ENCODE measurements around the gene NCS1. TPM values are rescaled to one million over a fixed set of nuclear protein-coding genes. Genes with fewer than 3 reads are reported as not detected.

Gene NCS1
- total RNA-seq, 2 experiments from 2014 or later: 3.3 TPM

DNA sequence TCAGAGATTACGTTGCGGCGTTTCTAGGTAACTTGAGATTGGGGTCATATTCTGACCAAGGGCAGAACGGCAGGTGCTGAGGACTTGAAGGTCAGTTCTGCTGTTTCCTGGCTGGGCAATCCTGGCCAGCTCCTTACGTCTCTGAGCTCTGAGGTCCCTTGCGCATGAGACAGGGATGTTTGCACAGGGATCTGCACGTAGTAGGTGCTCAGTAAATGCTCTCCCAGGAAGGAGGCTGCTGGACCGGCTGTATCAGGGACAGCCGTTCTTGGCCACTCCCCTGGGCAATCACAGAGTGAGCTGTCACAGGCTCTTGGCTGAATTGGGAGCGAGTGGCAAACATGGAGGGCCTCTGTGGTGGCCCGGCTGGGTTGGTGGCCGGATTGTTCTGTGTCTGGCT is 8.3 kb downstream of the NCS1 start:
- H3K4me1 Mint-ChIP-seq (ENCODE audit: low read depth): peaks cover 2% of the 10 kb centered on the region
- H3K27me3 Mint-ChIP-seq (ENCODE audit: low read depth): no peaks in the 10 kb centered on the region
- POLR2A ChIA-PET: no interaction called here
- CTCF ChIA-PET: no interaction called here
- ATAC-seq: no peak
- no peaks in the 10 kb centered on the region for H3K9me3 Mint-ChIP-seq (ENCODE audit: insufficient read depth)
- no peak overlapping the region for H3K27ac Mint-ChIP-seq
- H3K36me3 Mint-ChIP-seq (ENCODE audit: low read depth): no peaks in the 10 kb centered on the region
- no peak for DNase-seq
- H3K4me3 Mint-ChIP-seq: no peak overlapping the region

DNA sequence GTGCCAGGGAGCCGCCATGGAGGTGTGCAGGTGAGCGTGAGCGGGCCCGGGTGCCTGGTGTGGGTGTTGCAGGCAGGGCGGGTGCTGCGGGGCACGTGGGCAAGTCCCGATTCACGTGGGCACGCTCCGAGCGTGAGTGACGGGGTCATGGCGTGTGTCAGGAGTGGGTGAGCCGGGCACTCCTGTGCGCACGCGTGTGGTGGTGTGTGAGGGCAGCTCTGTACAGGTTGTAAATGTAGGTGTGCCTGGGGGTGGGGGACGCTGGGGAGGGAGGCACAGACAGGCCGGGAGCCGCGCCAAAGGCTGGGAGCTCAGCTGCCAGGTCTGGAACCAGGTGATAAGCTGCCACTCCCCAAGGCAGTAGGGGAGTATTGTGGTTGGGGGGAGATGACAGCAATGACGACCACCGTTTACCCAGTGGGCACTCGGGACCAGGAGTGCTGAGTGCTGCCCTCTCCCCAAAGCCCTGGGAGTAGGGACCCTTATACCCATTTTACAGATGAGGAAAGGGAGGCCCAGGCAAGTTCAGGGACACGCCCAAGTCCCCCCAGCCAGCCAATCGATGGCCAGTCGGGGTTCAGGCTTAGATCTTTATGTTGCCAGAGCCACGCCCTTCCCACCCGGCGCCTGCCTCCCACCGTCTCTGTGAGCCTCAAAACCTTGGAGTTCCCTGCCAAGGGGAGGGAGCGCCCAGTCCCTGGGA is 9.6 kb downstream of the NCS1 start:
- Mint-ChIP-seq H3K4me3 (no peak overlapping the region), H3K27ac (no peak overlapping the region), H3K27me3 (ENCODE audit: low read depth) (no peaks in the 10 kb centered on the region), H3K36me3 (ENCODE audit: low read depth) (no peaks in the 10 kb centered on the region), H3K4me1 (ENCODE audit: low read depth) (peaks cover 2% of the 10 kb centered on the region), H3K9me3 (ENCODE audit: insufficient read depth) (no peaks in the 10 kb centered on the region)
- POLR2A ChIA-PET: no interaction called here
- CTCF ChIA-PET: no interaction called here
- ATAC-seq: no peak
- no peak for DNase-seq

DNA sequence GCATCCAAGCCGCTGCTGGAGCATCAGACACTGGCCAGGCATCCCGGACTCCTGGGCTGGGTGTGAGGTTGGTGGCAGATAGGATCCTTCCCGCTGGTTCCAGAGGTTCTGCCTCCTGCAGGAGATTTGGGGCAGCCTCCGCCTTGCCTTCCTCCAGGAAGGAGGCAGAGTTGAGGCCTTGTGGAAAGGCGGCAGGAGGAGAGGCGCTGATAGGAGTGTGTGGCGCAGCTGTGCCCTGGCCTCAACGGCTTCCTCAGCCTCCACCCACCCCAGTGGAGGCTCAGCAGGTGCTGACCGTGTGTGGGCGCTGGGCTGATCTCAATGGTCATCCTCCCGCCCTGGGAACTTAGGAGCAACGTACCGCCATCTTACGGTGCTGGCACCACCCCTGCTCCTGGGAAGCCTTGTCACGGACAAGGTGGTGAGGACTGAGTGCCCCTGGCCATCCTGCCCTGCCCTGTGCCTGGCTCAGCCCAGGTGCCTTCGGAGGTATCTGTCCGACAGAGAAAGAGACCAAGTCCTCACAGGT is 10.2 kb downstream of the NCS1 start:
- ChIA-PET CTCF (no interaction called here), POLR2A (no interaction called here)
- no peak overlapping the region for H3K4me3 Mint-ChIP-seq
- H3K9me3 Mint-ChIP-seq (ENCODE audit: insufficient read depth): no peaks in the 10 kb centered on the region
- H3K4me1 Mint-ChIP-seq (ENCODE audit: low read depth): peaks cover 2% of the 10 kb centered on the region
- H3K36me3 Mint-ChIP-seq (ENCODE audit: low read depth): no peaks in the 10 kb centered on the region
- H3K27me3 Mint-ChIP-seq (ENCODE audit: low read depth): no peaks in the 10 kb centered on the region
- no peak for ATAC-seq
- no peak for DNase-seq
- H3K27ac Mint-ChIP-seq: no peak overlapping the region

DNA sequence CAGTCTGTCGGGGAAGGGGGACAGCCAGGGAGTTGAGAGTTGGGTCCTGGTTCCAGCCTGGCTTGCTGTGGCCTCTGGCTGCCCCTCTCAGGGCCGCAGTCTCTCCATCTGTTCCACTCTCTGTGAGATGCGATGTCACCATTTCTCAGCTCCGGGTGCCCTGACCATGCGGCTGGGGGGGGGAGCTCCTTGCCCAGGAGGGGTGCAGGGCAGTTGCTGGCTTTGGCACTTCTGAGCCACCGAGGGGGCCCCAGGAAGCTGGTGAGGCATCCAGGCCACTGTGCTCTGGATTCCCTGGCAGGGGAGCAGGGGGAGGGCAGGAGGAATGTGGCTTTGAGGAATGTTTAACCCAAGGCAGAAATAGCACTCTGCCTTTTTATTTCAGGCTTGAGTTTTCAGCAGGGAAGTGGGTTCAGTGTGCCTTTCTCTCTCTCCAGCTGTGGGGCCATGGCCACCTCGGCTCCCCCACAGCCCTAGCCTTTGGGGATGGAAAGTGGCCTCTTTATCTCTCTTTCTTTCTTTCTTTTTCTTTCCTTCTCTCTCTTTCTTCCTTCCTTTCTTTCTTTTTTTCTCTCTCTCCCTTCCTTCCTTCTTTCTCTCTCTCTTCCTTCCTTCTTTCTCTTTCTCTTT is 11.0 kb downstream of the NCS1 start:
- no peaks in the 10 kb centered on the region for H3K9me3 Mint-ChIP-seq (ENCODE audit: insufficient read depth)
- CTCF ChIA-PET: no interaction called here
- peaks cover 2% of the 10 kb centered on the region for H3K4me1 Mint-ChIP-seq (ENCODE audit: low read depth)
- POLR2A ChIA-PET: no interaction called here
- H3K27ac Mint-ChIP-seq: no peak overlapping the region
- ATAC-seq (no peak), DNase-seq (no peak)
- no peaks in the 10 kb centered on the region for H3K36me3 Mint-ChIP-seq (ENCODE audit: low read depth)
- H3K4me3 Mint-ChIP-seq: no peak overlapping the region
- no peaks in the 10 kb centered on the region for H3K27me3 Mint-ChIP-seq (ENCODE audit: low read depth)

- no peak overlapping the region for H3K27ac Mint-ChIP-seq
- H3K36me3 Mint-ChIP-seq (ENCODE audit: low read depth): no peaks in the 10 kb centered on the region
- no peak for DNase-seq
- ChIA-PET POLR2A (no interaction called here), CTCF (no interaction called here)
- peaks cover 2% of the 10 kb centered on the region for H3K4me1 Mint-ChIP-seq (ENCODE audit: low read depth)
- ATAC-seq: no peak
- no peaks in the 10 kb centered on the region for H3K27me3 Mint-ChIP-seq (ENCODE audit: low read depth)
- no peak overlapping the region for H3K4me3 Mint-ChIP-seq
- no peaks in the 10 kb centered on the region for H3K9me3 Mint-ChIP-seq (ENCODE audit: insufficient read depth)
Observed at GRCh38 chr9:130185017-130185416, 12.8 kb downstream of the NCS1 start.

DNA sequence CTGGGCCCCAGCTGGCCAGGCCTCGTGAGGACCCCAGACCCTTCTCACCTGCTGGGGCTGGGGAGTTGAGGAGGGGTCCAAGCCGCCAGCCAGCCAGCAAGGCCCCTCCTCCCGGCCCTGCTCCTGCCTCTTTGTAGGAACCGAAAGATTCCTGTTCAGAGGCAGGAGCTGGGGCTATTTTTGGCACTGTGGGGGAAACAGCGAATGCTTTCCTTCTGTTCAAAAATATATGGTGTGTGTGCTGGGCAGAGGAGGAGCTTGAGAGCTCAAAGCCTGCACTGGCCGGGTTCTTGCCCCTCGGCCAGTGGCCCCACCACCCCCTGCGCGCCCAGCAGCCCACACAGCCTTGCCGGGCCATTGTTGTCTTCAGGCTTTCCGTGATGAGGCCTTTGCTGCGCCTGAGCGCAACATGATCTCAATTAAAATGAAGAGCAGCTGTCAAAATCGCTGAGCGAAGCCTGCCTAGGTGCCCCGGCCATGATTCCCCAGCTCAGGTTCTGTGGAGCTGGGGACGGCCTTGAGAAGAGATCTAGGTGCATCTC is 13.4 kb downstream of the NCS1 start:
- no peak overlapping the region for H3K4me3 Mint-ChIP-seq
- no peaks in the 10 kb centered on the region for H3K27me3 Mint-ChIP-seq (ENCODE audit: low read depth)
- no peak for DNase-seq
- no peak for ATAC-seq
- no peaks in the 10 kb centered on the region for H3K9me3 Mint-ChIP-seq (ENCODE audit: insufficient read depth)
- peaks cover 2% of the 10 kb centered on the region for H3K4me1 Mint-ChIP-seq (ENCODE audit: low read depth)
- ChIA-PET POLR2A (no interaction called here), CTCF (no interaction called here)
- no peak overlapping the region for H3K27ac Mint-ChIP-seq
- H3K36me3 Mint-ChIP-seq (ENCODE audit: low read depth): no peaks in the 10 kb centered on the region

GRCh38 chr9:130186051-130186450 is 13.8 kb downstream of the NCS1 start:
- ChIA-PET POLR2A (no interaction called here), CTCF (no interaction called here)
- no peaks in the 10 kb centered on the region for H3K36me3 Mint-ChIP-seq (ENCODE audit: low read depth)

GRCh38 chr9:130186839-130187522 is 14.8 kb downstream of the NCS1 start:
- no peak overlapping the region for H3K27ac Mint-ChIP-seq
- H3K9me3 Mint-ChIP-seq (ENCODE audit: insufficient read depth): no peaks in the 10 kb centered on the region
- ATAC-seq (no peak), DNase-seq (no peak)
- H3K36me3 Mint-ChIP-seq (ENCODE audit: low read depth): no peaks in the 10 kb centered on the region
- H3K4me3 Mint-ChIP-seq: no peak overlapping the region
- POLR2A ChIA-PET: no interaction called here
- CTCF ChIA-PET: no interaction called here
- H3K27me3 Mint-ChIP-seq (ENCODE audit: low read depth): no peaks in the 10 kb centered on the region
- peaks cover 2% of the 10 kb centered on the region for H3K4me1 Mint-ChIP-seq (ENCODE audit: low read depth)

More at GRCh38 chr9:130186051-130186450, 13.8 kb downstream of the NCS1 start:
- Mint-ChIP-seq H3K4me1 (ENCODE audit: low read depth) (peaks cover 2% of the 10 kb centered on the region), H3K27ac (no peak overlapping the region), H3K27me3 (ENCODE audit: low read depth) (no peaks in the 10 kb centered on the region), H3K9me3 (ENCODE audit: insufficient read depth) (no peaks in the 10 kb centered on the region), H3K4me3 (no peak overlapping the region)
- DNase-seq: no peak
- no peak for ATAC-seq

- ChIA-PET POLR2A (no interaction called here), CTCF (no interaction called here)
- no peaks in the 10 kb centered on the region for H3K27me3 Mint-ChIP-seq (ENCODE audit: low read depth)
- ATAC-seq (no peak), DNase-seq (no peak)
- peaks cover 2% of the 10 kb centered on the region for H3K4me1 Mint-ChIP-seq (ENCODE audit: low read depth)
- no peak overlapping the region for H3K4me3 Mint-ChIP-seq
- H3K36me3 Mint-ChIP-seq (ENCODE audit: low read depth): no peaks in the 10 kb centered on the region
- H3K9me3 Mint-ChIP-seq (ENCODE audit: insufficient read depth): no peaks in the 10 kb centered on the region
- no peak overlapping the region for H3K27ac Mint-ChIP-seq
Observed at GRCh38 chr9:130187523-130187846, 15.3 kb downstream of the NCS1 start.

DNA sequence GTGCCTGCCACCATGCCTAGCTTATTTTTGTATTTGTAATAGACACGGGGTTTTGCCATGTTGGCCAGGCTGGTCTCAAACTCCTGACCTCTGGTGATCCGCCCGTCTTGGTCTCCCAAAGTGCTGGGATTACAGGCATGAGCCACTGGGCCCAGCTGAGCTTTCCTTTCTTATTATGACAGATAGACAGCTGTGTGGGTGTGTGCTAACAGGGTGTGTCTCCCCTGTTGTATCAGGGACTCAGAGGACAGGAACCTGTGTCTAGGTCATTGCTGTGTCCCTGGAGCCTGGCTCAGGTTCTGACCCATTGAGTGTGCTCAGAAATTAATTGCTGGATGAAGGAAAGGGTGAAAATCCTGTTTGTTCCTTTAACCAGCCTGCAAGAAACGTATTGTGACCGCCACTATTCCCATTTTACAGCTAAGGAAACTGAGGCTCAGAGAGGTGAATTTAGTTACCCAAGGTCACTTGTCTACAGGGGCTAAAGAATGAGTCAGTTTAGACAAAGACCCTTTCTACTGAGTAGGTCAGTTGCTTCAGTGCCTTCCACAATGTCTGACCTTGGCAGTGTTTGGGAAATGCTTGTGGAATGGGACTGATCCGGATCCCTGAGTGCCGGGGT is 16.8 kb downstream of the NCS1 start:
- no peak overlapping the region for H3K27ac Mint-ChIP-seq
- no peaks in the 10 kb centered on the region for H3K4me1 Mint-ChIP-seq (ENCODE audit: low read depth)
- no peak for DNase-seq

GRCh38 chr9:130189840-130190239 is 17.6 kb downstream of the NCS1 start:
- no peak for DNase-seq
- POLR2A ChIA-PET: interaction anchor here (0.6 kb wide), 1 partner anchor 14 kb away, joined by 3 read pairs; no protein-coding TSS in a partner anchor
- Mint-ChIP-seq H3K4me3 (no peak overlapping the region), H3K36me3 (ENCODE audit: low read depth) (no peaks in the 10 kb centered on the region), H3K27ac (no peak overlapping the region), H3K9me3 (ENCODE audit: insufficient read depth) (no peaks in the 10 kb centered on the region), H3K4me1 (ENCODE audit: low read depth) (no peaks in the 10 kb centered on the region), H3K27me3 (ENCODE audit: low read depth) (no peaks in the 10 kb centered on the region)
- no peak for ATAC-seq
- CTCF ChIA-PET: interaction anchor here (0.9 kb wide), 1 partner anchor 82 kb away, joined by 3 read pairs; no protein-coding TSS in a partner anchor

More for the DNA sequence above, 16.8 kb downstream of the NCS1 start:
- Mint-ChIP-seq H3K4me3 (no peak overlapping the region), H3K27me3 (ENCODE audit: low read depth) (no peaks in the 10 kb centered on the region), H3K9me3 (ENCODE audit: insufficient read depth) (no peaks in the 10 kb centered on the region), H3K36me3 (ENCODE audit: low read depth) (no peaks in the 10 kb centered on the region)
- POLR2A ChIA-PET: interaction anchor here (0.6 kb wide), 1 partner anchor 15 kb away, joined by 3 read pairs; no protein-coding TSS in a partner anchor
- no peak for ATAC-seq
- CTCF ChIA-PET: interaction anchor here (0.9 kb wide), 1 partner anchor 82 kb away, joined by 3 read pairs; no protein-coding TSS in a partner anchor
